A549 (cell line): ENCODE measurements around the gene RAB15. TPM values are rescaled to one million over a fixed set of nuclear protein-coding genes. Genes with fewer than 3 reads are reported as not detected.
A peak's percentile ranks its signal among the peaks of the same experiment; 100 is the strongest.

Experiments used
- ATAC-seq, 2 experiments: fragments of 200-7000 bp in 1 of 2; fragments of >200 bp in 1 of 2; cut with Nextera tagmentation in 1 of 2; cut with Tn5 transposase in 1 of 2; 3 replicates each; pipeline versions ENCODE4 v1.8.0 to v1.9.1; 2018 to 2020; ENCODE audit warnings: mild to moderate bottlenecking in 1 of 2, moderate library complexity in 1 of 2
- CTCF ChIA-PET: fragments of 300-600 bp; sonication (Branson Sonifier 250); formaldehyde crosslinking; extraction: SDS; loops from one replicate; lab custom pipeline; 2021; ENCODE audit warnings: antibody characterized with exemption, inconsistent platforms; lab: Yijun Ruan, JAX
- POLR2A ChIA-PET: fragments of 350-600 bp; formaldehyde crosslinking; extraction: SDS; loops from one replicate; lab custom pipeline; 2021; ENCODE audit warnings: antibody characterized with exemption, inconsistent platforms; lab: Yijun Ruan, JAX
- DNase-seq, 2 experiments: peaks; one replicate each; pipeline versions ENCODE4 v3.0.0 to v3.0.0-alpha.2; 2011 to 2016; ENCODE audit warnings: low read depth in 1 of 2, low spot score in 1 of 2
- FAIRE-seq: peaks from 2 replicates; lab custom pipeline; 2011; peaks lifted over from hg19 to GRCh38; lab: Jason Lieb, UNC
- H3K27ac ChIP-seq, 2 experiments: fragments of >200 bp; sonication (Bioruptor Twin); formaldehyde crosslinking; 3 replicates each; pipeline ENCODE4 v1.5.1; 2016 to 2017
- H3K4me1 ChIP-seq: fragments of >200 bp; sonication (Bioruptor Twin); formaldehyde crosslinking; 3 replicates; pipeline ENCODE4 v1.6.1; 2016
- H3K4me2 ChIP-seq: fragments of >200 bp; sonication (Bioruptor Twin); formaldehyde crosslinking; 3 replicates; pipeline ENCODE4 v1.6.1; 2016
- H3K4me3 ChIP-seq: fragments of >200 bp; sonication (Bioruptor Twin); formaldehyde crosslinking; 3 replicates; pipeline ENCODE4 v1.5.1; 2016
- H3K9me3 ChIP-seq: fragments of >200 bp; sonication (Bioruptor Twin); formaldehyde crosslinking; 3 replicates; pipeline ENCODE4 v1.6.1; 2016
- ATOH8 ChIP-seq: fragments of 250-450 bp; sonication (Bioruptor Pico); IDR thresholded peaks from 2 replicates; pipeline ENCODE4 v1.5.0; 2020; ENCODE audit warnings: low read depth, mild to moderate bottlenecking, moderate library complexity
- CHD4 ChIP-seq: fragments of 200-600 bp; sonication (generic); IDR thresholded peaks from 2 replicates; pipeline ENCODE4 v1.6.1; 2016; ENCODE audit warnings: antibody characterized with exemption, mild to moderate bottlenecking, borderline replicate concordance
- EHMT2 ChIP-seq: fragments of 200-600 bp; sonication (generic); IDR thresholded peaks from 2 replicates; pipeline ENCODE4 v1.6.1; 2016; ENCODE audit warnings: antibody characterized with exemption, low read depth, mild to moderate bottlenecking, moderate library complexity
- EP300 ChIP-seq, 2 experiments: fragments of >200 bp; sonication (Bioruptor Twin); formaldehyde crosslinking; IDR thresholded peaks; 2 replicates in 1 of 2; 3 replicates in 1 of 2; pipeline ENCODE4 v1.6.1; 2016 to 2017
- FOSB ChIP-seq: fragments of 250-450 bp; sonication (Bioruptor Pico); IDR thresholded peaks from 2 replicates; pipeline ENCODE4 v1.5.0; 2020; ENCODE audit warnings: mild to moderate bottlenecking, moderate library complexity
- FOSL2 ChIP-seq, 2 experiments: fragments of 450-650 bp in 1 of 2; fragments of >200 bp in 1 of 2; sonication (Bioruptor Twin) in 1 of 2; formaldehyde crosslinking; IDR thresholded peaks; 2 replicates each; pipeline versions ENCODE4 v1.5.0 to v1.6.1; 2016 to 2020; ENCODE audit warnings: mild to moderate bottlenecking in 1 of 2, moderate library complexity in 1 of 2
- FOXS1 ChIP-seq: fragments of 250-450 bp; sonication (Bioruptor Pico); IDR thresholded peaks from 2 replicates; pipeline ENCODE4 v1.5.0; 2020; ENCODE audit warnings: mild to moderate bottlenecking, moderate library complexity
- GATA3 ChIP-seq: IDR thresholded peaks from 2 replicates; pipeline ENCODE4 v1.6.1; 2012; ENCODE audit warnings: borderline replicate concordance
- HMGXB4 ChIP-seq: fragments of 250-450 bp; sonication (Bioruptor Pico); IDR thresholded peaks from 2 replicates; pipeline ENCODE4 v1.5.0; 2021; ENCODE audit warnings: mild to moderate bottlenecking, moderate library complexity, borderline replicate concordance
- HOXA7 ChIP-seq: fragments of 250-450 bp; sonication (Bioruptor Pico); IDR thresholded peaks from 2 replicates; pipeline ENCODE4 v1.5.0; 2020; ENCODE audit warnings: mild to moderate bottlenecking, moderate library complexity
- JUN ChIP-seq, 2 experiments: fragments of >200 bp; sonication (Bioruptor Twin); formaldehyde crosslinking; IDR thresholded peaks; 2 replicates in 1 of 2; 3 replicates in 1 of 2; pipeline ENCODE4 v1.6.1; 2016 to 2017
- KDM1A ChIP-seq: fragments of 200-600 bp; sonication (generic); IDR thresholded peaks from 2 replicates; pipeline ENCODE4 v1.6.1; 2016; ENCODE audit warnings: low read depth, mild to moderate bottlenecking
- KDM5A ChIP-seq: fragments of 200-600 bp; sonication (generic); IDR thresholded peaks from 2 replicates; pipeline ENCODE4 v1.6.1; 2016; ENCODE audit warnings: antibody characterized with exemption, mild to moderate bottlenecking
- MYC ChIP-seq: IDR thresholded peaks from 2 replicates; pipeline ENCODE4 v1.6.1; 2012; ENCODE audit warnings: mild to moderate bottlenecking, inconsistent platforms, low read length, improper control_type of control experiment, borderline replicate concordance
- NFE2L2 ChIP-seq: fragments of 150-350 bp; conservative IDR thresholded peaks from 2 replicates; pipeline ENCODE4 v1.6.1; 2014; ENCODE audit warnings: low read length
- NR3C1 ChIP-seq: fragments of >200 bp; sonication (Bioruptor Twin); formaldehyde crosslinking; IDR thresholded peaks from 3 replicates; pipeline ENCODE4 v1.6.1; 2017
- POLR2A ChIP-seq: IDR thresholded peaks from 2 replicates; pipeline ENCODE4 v1.6.1; 2012; ENCODE audit warnings: mild to moderate bottlenecking, low read length
- RARB ChIP-seq: fragments of 250-450 bp; sonication (Bioruptor Pico); IDR thresholded peaks from 2 replicates; pipeline ENCODE4 v1.8.0; 2021; ENCODE audit warnings: mild to moderate bottlenecking, moderate library complexity
- REST ChIP-seq: fragments of 200-600 bp; sonication (generic); IDR thresholded peaks from 2 replicates; pipeline ENCODE4 v1.6.1; 2016; ENCODE audit warnings: antibody characterized with exemption, mild to moderate bottlenecking, moderate library complexity
- SREBF2 ChIP-seq: fragments of 450-650 bp; IDR thresholded peaks from 2 replicates; pipeline ENCODE4 v1.6.1; 2014; ENCODE audit warnings: mild to moderate bottlenecking, moderate library complexity
- TFCP2L1 ChIP-seq: fragments of 250-450 bp; sonication (Bioruptor Pico); IDR thresholded peaks from 2 replicates; pipeline ENCODE4 v1.5.0; 2021; ENCODE audit warnings: mild to moderate bottlenecking
- USF2 ChIP-seq: fragments of 450-650 bp; IDR thresholded peaks from 2 replicates; pipeline ENCODE4 v1.6.1; 2014; ENCODE audit warnings: antibody characterized with exemption
- ZNF302 ChIP-seq: fragments of 250-450 bp; sonication (Bioruptor Pico); IDR thresholded peaks from 2 replicates; pipeline ENCODE4 v1.9.0; 2021; ENCODE audit warnings: inconsistent platforms, mild to moderate bottlenecking, moderate library complexity
- WGBS: methylation state at CpG from one replicate; pipeline ENCODE4 v1.1.6; 2017; ENCODE audit errors: missing lambda C conversion rate; 5-methylcytosine and 5-hydroxymethylcytosine counted together
- polyA plus RNA-seq, 4 experiments: library from polyadenylated mRNA; depleted of rRNA in 3 of 4; stranded (reverse); fragments of >200 nt; fragmentation: RNase III in 1 of 4; extraction: RNeasy Plus Mini Kit Qiagen cat#74134 plus additional on column Dnase treatment in 1 of 4; gene quantifications; 2 replicates in 3 of 4; 3 replicates in 1 of 4; pipeline ENCODE4 v1.2.3, GENCODE V29; 2011 to 2017

Gene RAB15
- polyA plus RNA-seq, 2 of the 4 experiments (the other 2 are of a cell fraction), result 32.2 to 35.1 TPM

- H3K27ac ChIP-seq, result no peak overlapping the region
- POLR2A ChIA-PET, result no interaction called here
These were observed 26.4 kb upstream of the RAB15 start for GRCh38 chr14:64998455-64998931.

GRCh38 chr14:64997108-64997794 is 25.1 kb upstream of the RAB15 start:
- POLR2A ChIA-PET, result no interaction called here
- DNase-seq (no peak), ATAC-seq (peak in 1 of 2 experiments; percentile 43; a peak in 2 of 6 replicates), FAIRE-seq (no peak)
- Histone ChIP-seq H3K9me3 (no peaks in the 10 kb centered on the region), H3K4me3 (no peak overlapping the region), H3K4me2 (no peak overlapping the region), H3K4me1 (peaks cover 5% of the 10 kb centered on the region; the same call in 2 of the 3 replicates), H3K27ac (no peak overlapping the region)
- CTCF ChIA-PET, result interaction anchor here (0.7 to 1.3 kb wide), 3 partner anchors 10 to 22 kb away, joined by 3 read pairs; no protein-coding TSS in a partner anchor
- 96% methylated on average over 7 of the region's 7 CpGs for WGBS
- TF ChIP-seq SREBF2 (no peak), HOXA7 (CRISPR knock-in tag) (no peak), MYC (no peak), RARB (CRISPR knock-in tag) (no peak), NFE2L2 (no peak), KDM5A (no peak), EP300 (IDR thresholded peaks at IDR 0.05) (no peak), JUN (IDR thresholded peaks at IDR 0.05) (no peak), HMGXB4 (CRISPR knock-in tag) (no peak), TFCP2L1 (no peak), ZNF302 (no peak), POLR2A (no peak), ATOH8 (CRISPR knock-in tag) (no peak), GATA3 (no peak)

More at GRCh38 chr14:64998455-64998931, 26.4 kb upstream of the RAB15 start:
- no peak for DNase-seq
- Histone ChIP-seq H3K4me2 (no peak overlapping the region), H3K9me3 (no peaks in the 10 kb centered on the region), H3K4me1 (peaks cover 5% of the 10 kb centered on the region; the same call in 2 of the 3 replicates), H3K4me3 (no peak overlapping the region)
- peak; percentile 43 for FAIRE-seq
- CTCF ChIA-PET, result interaction anchor here (1.0 to 2.5 kb wide), 2 partner anchors 12 to 16 kb away, joined by 3 to 16 read pairs; partner anchors contain the start of gene FNTB
- TF ChIP-seq EP300 (IDR thresholded peaks at IDR 0.05), result no peak
- TF ChIP-seq TFCP2L1, result no peak
- TF ChIP-seq FOSL2 (IDR thresholded peaks at IDR 0.05), result no peak
- TF ChIP-seq FOSL2 (CRISPR knock-in tag; IDR thresholded peaks at IDR 0.05), result peak; percentile 39; the same call in 1 of the 2 replicates
- ATAC-seq, result no peak

- H3K27ac ChIP-seq, result no peak overlapping the region
- 85% methylated on average over 3 of the region's 3 CpGs for WGBS
- H3K4me3 ChIP-seq, result no peak overlapping the region
- POLR2A ChIA-PET, result no interaction called here
- ATAC-seq, result no peak
- no peak for DNase-seq
- CTCF ChIA-PET, result interaction anchor here (0.8 to 2.3 kb wide), 5 partner anchors 9 to 455 kb away, joined by 3 to 12 read pairs (median 4); partner anchors contain the start of genes FNTB and HSPA2
- TF ChIP-seq KDM1A, result no peak
- TF ChIP-seq NR3C1, result no peak
- no peak for TF ChIP-seq REST
- no peak for TF ChIP-seq EHMT2
- TF ChIP-seq USF2, result no peak
- no peak for TF ChIP-seq FOXS1 (CRISPR knock-in tag)
- TF ChIP-seq FOSB, result no peak
- no peak for TF ChIP-seq FOSL2 (IDR thresholded peaks at IDR 0.05)
- no peak for TF ChIP-seq FOSL2 (CRISPR knock-in tag; IDR thresholded peaks at IDR 0.05)
- TF ChIP-seq KDM5A, result no peak
- no peak for TF ChIP-seq CHD4
- TF ChIP-seq POLR2A, result no peak
- TF ChIP-seq, all 56 proteins: peak for 0
- peaks cover 5% of the 10 kb centered on the region; the same call in 2 of the 3 replicates for H3K4me1 ChIP-seq
- H3K4me2 ChIP-seq, result no peak overlapping the region
- no peaks in the 10 kb centered on the region for H3K9me3 ChIP-seq
- FAIRE-seq, result no peak
These were observed 23.2 kb upstream of the RAB15 start for GRCh38 chr14:64995291-64995690.
